ENCODE measurements around the gene GPR37L1.

GRCh38 chr1:202129453-202130296 lies 7.0 kb downstream of the GPR37L1 start:
- TF ChIP-seq, protein P1, sequence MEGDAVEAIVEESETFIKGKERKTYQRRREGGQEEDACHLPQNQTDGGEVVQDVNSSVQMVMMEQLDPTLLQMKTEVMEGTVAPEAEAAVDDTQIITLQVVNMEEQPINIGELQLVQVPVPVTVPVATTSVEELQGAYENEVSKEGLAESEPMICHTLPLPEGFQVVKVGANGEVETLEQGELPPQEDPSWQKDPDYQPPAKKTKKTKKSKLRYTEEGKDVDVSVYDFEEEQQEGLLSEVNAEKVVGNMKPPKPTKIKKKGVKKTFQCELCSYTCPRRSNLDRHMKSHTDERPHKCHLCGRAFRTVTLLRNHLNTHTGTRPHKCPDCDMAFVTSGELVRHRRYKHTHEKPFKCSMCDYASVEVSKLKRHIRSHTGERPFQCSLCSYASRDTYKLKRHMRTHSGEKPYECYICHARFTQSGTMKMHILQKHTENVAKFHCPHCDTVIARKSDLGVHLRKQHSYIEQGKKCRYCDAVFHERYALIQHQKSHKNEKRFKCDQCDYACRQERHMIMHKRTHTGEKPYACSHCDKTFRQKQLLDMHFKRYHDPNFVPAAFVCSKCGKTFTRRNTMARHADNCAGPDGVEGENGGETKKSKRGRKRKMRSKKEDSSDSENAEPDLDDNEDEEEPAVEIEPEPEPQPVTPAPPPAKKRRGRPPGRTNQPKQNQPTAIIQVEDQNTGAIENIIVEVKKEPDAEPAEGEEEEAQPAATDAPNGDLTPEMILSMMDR (IDR thresholded peaks at IDR 0.05), result no peak
- TF ChIP-seq POLR2AphosphoS5 (IDR thresholded peaks at IDR 0.05) (no peak), EP300 (IDR thresholded peaks at IDR 0.05) (no peak), POLR2A (IDR thresholded peaks at IDR 0.05) (no peak)
